Erythroblast (primary cell): Measurements from ENCODE around the gene MTFR1L.

ENCODE experiments used
- GATA1 ChIP-seq: IDR thresholded peaks from 2 replicates; pipeline ENCODE4 v1.6.1; 2011; ENCODE audit warnings: low read depth, mild to moderate bottlenecking, control low read depth, low read length, moderate library complexity
- POLR2A ChIP-seq: IDR thresholded peaks from 2 replicates; pipeline ENCODE4 v1.6.1; 2011; ENCODE audit warnings: mild to moderate bottlenecking, low read length

GRCh38 chr1:25854554-25854953 lies 34.8 kb downstream of the MTFR1L start:
- TF ChIP-seq POLR2A (no peak), GATA1 (no peak)
